ENCODE measurements around the gene FKBP5.
A peak's percentile ranks its signal among the peaks of the same experiment; 100 is the strongest.

The FKBP5 gene

GRCh38 chr6:35731736-35732532 lies 43.2 kb upstream of the FKBP5 start:
- H3K4me3 ChIP-seq (ENCODE audit: low read depth, low read length) = peak overlapping the region; percentile 58

DNA sequence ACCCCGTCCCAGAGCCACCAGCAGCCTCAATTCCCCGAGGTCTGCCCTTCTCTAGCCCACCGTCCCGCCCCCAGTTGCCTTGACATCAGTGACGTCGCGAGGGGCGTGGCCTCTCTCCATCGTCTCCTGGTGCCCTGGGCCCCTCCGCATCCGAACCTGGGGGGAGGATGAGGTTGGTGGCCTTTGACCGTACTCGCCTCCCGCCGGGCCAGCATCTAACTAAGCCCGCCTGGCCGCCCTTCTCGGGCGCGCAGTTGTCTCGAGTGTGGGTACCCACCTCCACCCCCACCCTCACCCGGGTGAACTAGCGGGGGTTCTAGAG lies 42.7 kb upstream of the FKBP5 start:
- TF ChIP-seq CTCF (IDR thresholded peaks at IDR 0.05; ENCODE audit: control insufficient read depth, extremely low read depth, insufficient read depth) = no peak
- H3K4me3 ChIP-seq (ENCODE audit: low read depth, low read length) = peak overlapping the region; percentile 58
- DNase-seq (ENCODE audit: low read depth) = no peak

More at GRCh38 chr6:35731736-35732532, 43.2 kb upstream of the FKBP5 start:
- peak; percentile 69 for DNase-seq (ENCODE audit: low read depth)
- no peak for TF ChIP-seq CTCF (IDR thresholded peaks at IDR 0.05; ENCODE audit: control insufficient read depth, extremely low read depth, insufficient read depth)

- no peak overlapping the region; the same call in 1 of the 2 replicates for H3K4me3 ChIP-seq (ENCODE audit: low read depth, low read length)
- DNase-seq (ENCODE audit: low read depth) = no peak
- no peak for TF ChIP-seq CTCF (IDR thresholded peaks at IDR 0.05; ENCODE audit: control insufficient read depth, extremely low read depth, insufficient read depth)
Observed at GRCh38 chr6:35730745-35731413, 42.2 kb upstream of the FKBP5 start.

DNA sequence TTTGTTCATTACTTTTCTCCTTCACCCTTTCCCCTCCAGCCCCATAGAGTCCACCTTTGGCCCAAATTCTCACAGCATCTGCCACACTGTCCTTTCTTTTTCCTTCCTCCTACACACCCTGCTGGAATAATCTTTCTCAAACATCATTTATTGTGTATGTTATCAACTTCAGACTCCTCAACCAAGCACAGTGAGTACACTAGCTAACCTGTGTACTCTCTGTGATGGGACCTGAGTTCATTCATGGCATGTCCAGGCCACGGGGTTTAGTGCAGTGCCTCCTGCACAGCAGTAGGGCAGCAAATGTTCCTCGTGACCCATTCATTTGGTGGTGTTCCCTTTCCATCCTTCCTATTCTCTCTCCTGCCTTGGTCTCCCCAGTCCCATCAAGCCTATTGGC lies 41.0 kb upstream of the FKBP5 start:
- H3K4me3 ChIP-seq (ENCODE audit: low read depth, low read length) = no peak overlapping the region
- no peak for DNase-seq (ENCODE audit: low read depth)
- no peak for TF ChIP-seq CTCF (IDR thresholded peaks at IDR 0.05; ENCODE audit: control insufficient read depth, extremely low read depth, insufficient read depth)

GRCh38 chr6:35728683-35729678 lies 40.3 kb upstream of the FKBP5 start:
- DNase-seq (ENCODE audit: low read depth) = no peak

More at GRCh38 chr6:35728683-35729678, 40.3 kb upstream of the FKBP5 start:
- peak overlapping the region; percentile 46 for H3K4me3 ChIP-seq (ENCODE audit: low read depth, low read length)
- TF ChIP-seq CTCF (IDR thresholded peaks at IDR 0.05; ENCODE audit: control insufficient read depth, extremely low read depth, insufficient read depth) = no peak
